ENCODE data around the gene PRR35. TPM values are rescaled to one million over a fixed set of nuclear protein-coding genes. Genes with fewer than 3 reads are reported as not detected.

PRR35 gene
- total and polyA plus RNA-seq, 2 experiments from 2014 or later, result 0.66 TPM; not detected in 1

- H3K4me3 ChIP-seq, result no peak overlapping the region
- no peaks in the 10 kb centered on the region for H3K9me3 ChIP-seq (ENCODE audit: low read depth)
- no peak for DNase-seq (ENCODE audit: low read depth in 1 of 2, low spot score in 1 of 2)
- no peak overlapping the region for H3K27ac ChIP-seq
- no peak for TF ChIP-seq CTCF (IDR thresholded peaks at IDR 0.05; ENCODE audit: low read depth, low read length)
- H3K4me1 ChIP-seq (ENCODE audit: low read depth), result peaks cover 13% of the 10 kb centered on the region
- H3K36me3 ChIP-seq, result peaks cover 9% of the 10 kb centered on the region
- H3K27me3 ChIP-seq, result no peaks in the 10 kb centered on the region
Observed at GRCh38 chr16:521381-522210, 38.6 kb upstream of the PRR35 start.

GRCh38 chr16:522320-523096, 37.7 kb upstream of the PRR35 start:
- H3K27ac ChIP-seq, result peak overlapping the region; percentile 65
- H3K4me3 ChIP-seq, result no peak overlapping the region
- H3K4me1 ChIP-seq (ENCODE audit: low read depth), result peaks cover 13% of the 10 kb centered on the region
- no peaks in the 10 kb centered on the region for H3K9me3 ChIP-seq (ENCODE audit: low read depth)
- H3K27me3 ChIP-seq, result no peaks in the 10 kb centered on the region
- no peak for DNase-seq (ENCODE audit: low read depth in 1 of 2, low spot score in 1 of 2)
- TF ChIP-seq CTCF (IDR thresholded peaks at IDR 0.05; ENCODE audit: low read depth, low read length), result no peak
- peaks cover 9% of the 10 kb centered on the region for H3K36me3 ChIP-seq

- Histone ChIP-seq H3K27me3 (no peaks in the 10 kb centered on the region), H3K36me3 (peaks cover 9% of the 10 kb centered on the region), H3K27ac (no peak overlapping the region), H3K4me1 (ENCODE audit: low read depth) (peaks cover 13% of the 10 kb centered on the region), H3K4me3 (no peak overlapping the region), H3K9me3 (ENCODE audit: low read depth) (no peaks in the 10 kb centered on the region)
- no peak for TF ChIP-seq CTCF (IDR thresholded peaks at IDR 0.05; ENCODE audit: low read depth, low read length)
- DNase-seq (ENCODE audit: low read depth in 1 of 2, low spot score in 1 of 2), result no peak
Observed at GRCh38 chr16:523097-523741, 37.0 kb upstream of the PRR35 start.

- no peak for TF ChIP-seq CTCF (IDR thresholded peaks at IDR 0.05; ENCODE audit: low read depth, low read length)
Observed at GRCh38 chr16:524274-525040, 35.7 kb upstream of the PRR35 start.

GRCh38 chr16:525123-525519, 35.1 kb upstream of the PRR35 start:
- Histone ChIP-seq H3K36me3 (peaks cover 6% of the 10 kb centered on the region), H3K27ac (peak overlapping the region; percentile 98)
- TF ChIP-seq CTCF (IDR thresholded peaks at IDR 0.05; ENCODE audit: low read depth, low read length), result no peak

More at GRCh38 chr16:524274-525040, 35.7 kb upstream of the PRR35 start:
- Histone ChIP-seq H3K4me1 (ENCODE audit: low read depth) (peaks cover 23% of the 10 kb centered on the region), H3K4me3 (no peak overlapping the region), H3K36me3 (peaks cover 6% of the 10 kb centered on the region), H3K9me3 (ENCODE audit: low read depth) (no peaks in the 10 kb centered on the region), H3K27ac (peak overlapping the region; percentile 49), H3K27me3 (no peaks in the 10 kb centered on the region)
- no peak for DNase-seq (ENCODE audit: low read depth in 1 of 2, low spot score in 1 of 2)

More at GRCh38 chr16:525123-525519, 35.1 kb upstream of the PRR35 start:
- Histone ChIP-seq H3K4me1 (ENCODE audit: low read depth) (peaks cover 23% of the 10 kb centered on the region), H3K4me3 (no peak overlapping the region), H3K9me3 (ENCODE audit: low read depth) (no peaks in the 10 kb centered on the region), H3K27me3 (no peaks in the 10 kb centered on the region)
- no peak for DNase-seq (ENCODE audit: low read depth in 1 of 2, low spot score in 1 of 2)

All from cardiac muscle cell (in vitro differentiated cells and primary cell).